Large intestine (tissue), 3 donors: ENCODE data around the gene ASAH2. TPM values are rescaled to one million over a fixed set of nuclear protein-coding genes. Genes with fewer than 3 reads are reported as not detected.
"Not testable (repeated sequence)": the region's sequence is repeated elsewhere in the genome, so short reads cannot be mapped to it uniquely, and the experiment has no call there.

Experiments used
- DNase-seq, 2 donors: peaks; one replicate each; pipeline versions ENCODE4 v3.0.0 to v3.0.0-alpha.2; 2013
- H3K27ac ChIP-seq: one replicate; pipeline ENCODE4 v1.5.1; 2013; ENCODE audit warnings: low read length
- H3K27me3 ChIP-seq: 2 replicates; pipeline ENCODE4 v1.6.1; 2013; ENCODE audit warnings: low read length; ENCODE audit not compliant: control insufficient read depth, insufficient read depth
- H3K36me3 ChIP-seq: 2 replicates; pipeline ENCODE4 v1.6.1; 2013; ENCODE audit warnings: low read length; ENCODE audit not compliant: control insufficient read depth, insufficient read depth
- H3K4me1 ChIP-seq: one replicate; pipeline ENCODE4 v1.6.1; 2013; ENCODE audit warnings: low read length; ENCODE audit not compliant: control insufficient read depth, insufficient read depth
- H3K4me3 ChIP-seq: one replicate; pipeline ENCODE4 v1.5.1; 2013; ENCODE audit warnings: low read length
- H3K9me3 ChIP-seq: one replicate; pipeline ENCODE4 v1.6.1; 2013; ENCODE audit warnings: mild to moderate bottlenecking, low read depth, low read length, moderate library complexity; ENCODE audit not compliant: control insufficient read depth
- WGBS: methylation state at CpG from one replicate; pipeline ENCODE4 v1.1.5; 2013; ENCODE audit warnings: low lambda C conversion rate; ENCODE audit not compliant: insufficient coverage; 5-methylcytosine and 5-hydroxymethylcytosine counted together
- polyA plus RNA-seq: library from polyadenylated mRNA; unstranded; fragments of 120-200 nt; gene quantifications from one replicate; pipeline ENCODE4 v1.2.1, GENCODE V29; 2013

The ASAH2 gene
- polyA plus RNA-seq, 1 donor = 64.5 TPM

GRCh38 chr10:50254479-50254878 lies 3.2 kb upstream of the ASAH2 start:
- no peak overlapping the region for H3K27ac ChIP-seq
- H3K36me3 ChIP-seq = no peaks in the 10 kb centered on the region
- no peak overlapping the region for H3K4me3 ChIP-seq
- H3K9me3 ChIP-seq = no peaks in the 10 kb centered on the region
- no peaks in the 10 kb centered on the region for H3K27me3 ChIP-seq
- WGBS = 63% methylated on average over 2 of the region's 2 CpGs
- peaks cover 18% of the 10 kb centered on the region for H3K4me1 ChIP-seq
- no peak for DNase-seq

GRCh38 chr10:50250096-50250854 lies 1.0 kb downstream of the ASAH2 start:
- WGBS = no CpG with 5 or more reads among the region's 2 CpGs
- Histone ChIP-seq H3K36me3 (no peaks in the 10 kb centered on the region), H3K4me3 (peak overlapping the region; percentile 5), H3K9me3 (no peaks in the 10 kb centered on the region), H3K27ac (peak overlapping the region; percentile 83), H3K4me1 (peaks cover 36% of the 10 kb centered on the region), H3K27me3 (no peaks in the 10 kb centered on the region)
- DNase-seq = peak; percentile 45 to 76

- H3K4me3 ChIP-seq = no peak overlapping the region
- H3K9me3 ChIP-seq = no peaks in the 10 kb centered on the region
- H3K36me3 ChIP-seq = no peaks in the 10 kb centered on the region
- H3K27ac ChIP-seq = peak overlapping the region; percentile 83
- 90% methylated on average over 2 of the region's 5 CpGs for WGBS
- H3K4me1 ChIP-seq = peaks cover 49% of the 10 kb centered on the region
- no peaks in the 10 kb centered on the region for H3K27me3 ChIP-seq
- peak in 1 of 2 donors; percentile 39 for DNase-seq
These were observed 2.7 kb downstream of the ASAH2 start for GRCh38 chr10:50248598-50248997.

GRCh38 chr10:50248062-50248461 lies 3.3 kb downstream of the ASAH2 start:
- peak overlapping the region; percentile 83 for H3K27ac ChIP-seq
- no CpG with 5 or more reads among the region's 3 CpGs for WGBS
- peaks cover 49% of the 10 kb centered on the region for H3K4me1 ChIP-seq
- H3K9me3 ChIP-seq = no peaks in the 10 kb centered on the region
- no peak overlapping the region for H3K4me3 ChIP-seq
- DNase-seq = peak; percentile 86 to 90
- H3K27me3 ChIP-seq = no peaks in the 10 kb centered on the region
- no peaks in the 10 kb centered on the region for H3K36me3 ChIP-seq

- no peak overlapping the region for H3K4me3 ChIP-seq
- H3K27ac ChIP-seq = no peak overlapping the region
- H3K9me3 ChIP-seq = no peaks in the 10 kb centered on the region
- no peaks in the 10 kb centered on the region for H3K36me3 ChIP-seq
- DNase-seq = peak in 1 of 2 donors; percentile 33
- H3K4me1 ChIP-seq = peaks cover 32% of the 10 kb centered on the region
- H3K27me3 ChIP-seq = no peaks in the 10 kb centered on the region
These were observed 7.1 kb downstream of the ASAH2 start for GRCh38 chr10:50244201-50244600.

- Histone ChIP-seq H3K36me3 (no peaks in the 10 kb centered on the region), H3K4me3 (no peak overlapping the region), H3K9me3 (no peaks in the 10 kb centered on the region), H3K4me1 (peaks cover 20% of the 10 kb centered on the region), H3K27me3 (no peaks in the 10 kb centered on the region), H3K27ac (no peak overlapping the region)
- no peak for DNase-seq
- 76% methylated on average over 4 of the region's 4 CpGs for WGBS
These were observed 8.5 kb downstream of the ASAH2 start for GRCh38 chr10:50242777-50243176.

- not testable (repeated sequence) for DNase-seq, H3K27ac ChIP-seq, H3K9me3 ChIP-seq, H3K27me3 ChIP-seq, H3K36me3 ChIP-seq, H3K4me3 ChIP-seq
- H3K4me1 ChIP-seq = peaks cover 13% of the 10 kb centered on the region
- WGBS = no CpG with 5 or more reads among the region's 1 CpG
These were observed 9.8 kb downstream of the ASAH2 start for GRCh38 chr10:50241478-50241877.

GRCh38 chr10:50234486-50234885 lies 16.8 kb downstream of the ASAH2 start:
- H3K9me3 ChIP-seq = no peaks in the 10 kb centered on the region
- WGBS = no CpG with 5 or more reads among the region's 4 CpGs
- no peaks in the 10 kb centered on the region for H3K27me3 ChIP-seq
- peaks cover 21% of the 10 kb centered on the region for H3K4me1 ChIP-seq
- peak overlapping the region; percentile 62 for H3K27ac ChIP-seq
- H3K36me3 ChIP-seq = no peaks in the 10 kb centered on the region
- DNase-seq = peak; percentile 16 to 43
- no peak overlapping the region for H3K4me3 ChIP-seq

GRCh38 chr10:50232261-50232639 lies 19.1 kb downstream of the ASAH2 start:
- no peak overlapping the region for H3K4me3 ChIP-seq
- DNase-seq = peak; percentile 43 to 59
- H3K4me1 ChIP-seq = peaks cover 21% of the 10 kb centered on the region
- peak overlapping the region; percentile 20 for H3K27ac ChIP-seq
- H3K36me3 ChIP-seq = no peaks in the 10 kb centered on the region
- no peaks in the 10 kb centered on the region for H3K9me3 ChIP-seq
- no peaks in the 10 kb centered on the region for H3K27me3 ChIP-seq

GRCh38 chr10:50231515-50232260 lies 19.6 kb downstream of the ASAH2 start:
- no peak for DNase-seq
- H3K4me1 ChIP-seq = peaks cover 21% of the 10 kb centered on the region
- H3K27ac ChIP-seq = no peak overlapping the region
- H3K27me3 ChIP-seq = no peaks in the 10 kb centered on the region
- H3K4me3 ChIP-seq = no peak overlapping the region
- no peaks in the 10 kb centered on the region for H3K9me3 ChIP-seq
- H3K36me3 ChIP-seq = no peaks in the 10 kb centered on the region

- H3K9me3 ChIP-seq = no peaks in the 10 kb centered on the region
- peaks cover 17% of the 10 kb centered on the region for H3K4me1 ChIP-seq
- H3K36me3 ChIP-seq = no peaks in the 10 kb centered on the region
- H3K4me3 ChIP-seq = no peak overlapping the region
- H3K27ac ChIP-seq = no peak overlapping the region
- WGBS = 100% methylated on average over 1 of the region's 1 CpG
- no peak for DNase-seq
- H3K27me3 ChIP-seq = no peaks in the 10 kb centered on the region
These were observed 21.9 kb downstream of the ASAH2 start for GRCh38 chr10:50229460-50229859.
